C4-2B (cell line): ENCODE data around the gene LRRC73.
"Not testable (repeated sequence)": the region's sequence is repeated elsewhere in the genome, so short reads cannot be mapped to it uniquely, and the experiment has no call there.

ENCODE experiments used
- H3K27ac ChIP-seq: fragments of 450-650 bp; 2 replicates; pipeline ENCODE4 v1.5.1; 2017
- ZFX ChIP-seq: fragments of 450-650 bp; IDR thresholded peaks from 2 replicates; pipeline ENCODE4 v1.6.1; 2017
- TF ChIP-seq, protein P1 (sequence below): fragments of 450-650 bp; conservative IDR thresholded peaks from 2 replicates; pipeline ENCODE4 v1.5.1; 2017; ENCODE audit warnings: mild to moderate bottlenecking

The LRRC73 gene

DNA sequence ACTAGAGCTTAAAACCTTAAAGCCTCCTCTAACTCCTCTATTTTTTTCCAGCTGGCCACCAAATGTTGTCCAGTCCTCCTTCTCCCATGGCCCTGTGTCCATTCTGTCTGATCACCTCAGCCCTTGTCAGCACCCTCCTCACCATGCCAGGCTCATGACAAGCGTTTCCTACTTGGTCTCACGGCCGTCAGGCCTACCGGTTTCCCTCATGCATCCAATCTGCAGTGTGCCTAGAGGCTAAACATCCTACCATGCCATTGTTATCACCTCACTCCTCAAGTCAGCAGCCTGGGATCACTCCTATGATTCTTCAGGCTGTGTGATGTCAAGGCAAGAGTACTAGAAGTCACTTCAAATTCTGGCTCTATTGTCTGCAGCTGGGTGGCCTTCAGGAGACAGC, 42.4 kb downstream of the LRRC73 start:
- no peak for TF ChIP-seq ZFX
- TF ChIP-seq, protein P1, sequence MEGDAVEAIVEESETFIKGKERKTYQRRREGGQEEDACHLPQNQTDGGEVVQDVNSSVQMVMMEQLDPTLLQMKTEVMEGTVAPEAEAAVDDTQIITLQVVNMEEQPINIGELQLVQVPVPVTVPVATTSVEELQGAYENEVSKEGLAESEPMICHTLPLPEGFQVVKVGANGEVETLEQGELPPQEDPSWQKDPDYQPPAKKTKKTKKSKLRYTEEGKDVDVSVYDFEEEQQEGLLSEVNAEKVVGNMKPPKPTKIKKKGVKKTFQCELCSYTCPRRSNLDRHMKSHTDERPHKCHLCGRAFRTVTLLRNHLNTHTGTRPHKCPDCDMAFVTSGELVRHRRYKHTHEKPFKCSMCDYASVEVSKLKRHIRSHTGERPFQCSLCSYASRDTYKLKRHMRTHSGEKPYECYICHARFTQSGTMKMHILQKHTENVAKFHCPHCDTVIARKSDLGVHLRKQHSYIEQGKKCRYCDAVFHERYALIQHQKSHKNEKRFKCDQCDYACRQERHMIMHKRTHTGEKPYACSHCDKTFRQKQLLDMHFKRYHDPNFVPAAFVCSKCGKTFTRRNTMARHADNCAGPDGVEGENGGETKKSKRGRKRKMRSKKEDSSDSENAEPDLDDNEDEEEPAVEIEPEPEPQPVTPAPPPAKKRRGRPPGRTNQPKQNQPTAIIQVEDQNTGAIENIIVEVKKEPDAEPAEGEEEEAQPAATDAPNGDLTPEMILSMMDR = no peak
- no peak overlapping the region for H3K27ac ChIP-seq

DNA sequence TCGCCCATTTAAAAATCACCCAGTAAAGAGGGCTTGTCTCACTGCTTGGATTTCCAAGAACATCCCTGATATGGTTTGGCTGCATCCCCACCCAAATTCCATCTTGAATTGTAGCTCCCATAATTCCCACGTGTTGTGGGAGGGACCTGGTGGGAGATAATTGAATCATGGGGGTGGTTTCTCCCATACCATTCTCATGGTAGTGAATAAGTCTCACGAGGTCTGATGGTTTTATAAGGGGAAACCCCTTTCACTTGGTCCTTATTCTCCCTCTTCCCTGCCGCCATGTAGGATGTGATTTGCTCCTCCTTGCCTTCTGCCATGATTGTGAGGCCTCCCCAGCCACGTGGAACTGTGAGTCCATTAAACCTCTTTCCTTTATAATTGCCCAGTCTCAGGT, 42.9 kb downstream of the LRRC73 start:
- H3K27ac ChIP-seq = not testable (repeated sequence)

DNA sequence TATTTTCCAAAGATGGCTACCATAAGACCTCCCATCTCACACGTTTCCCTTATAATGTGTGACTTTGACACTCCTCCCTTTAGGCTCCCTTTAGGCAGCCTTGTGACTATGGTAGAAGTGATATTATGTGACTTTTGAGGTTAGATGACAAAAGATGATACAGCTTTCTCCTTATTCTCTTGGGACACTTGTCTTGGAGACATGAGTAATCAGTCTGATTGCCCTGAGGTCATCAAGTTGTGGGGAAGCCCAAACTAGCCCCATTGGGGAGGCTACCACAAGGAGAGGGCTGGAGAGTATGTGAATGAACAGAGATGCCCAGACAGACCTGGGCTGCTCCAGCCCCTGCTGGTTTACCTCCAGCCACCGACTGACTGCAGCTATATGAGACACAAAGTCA, 44.2 kb downstream of the LRRC73 start:
- no peak for TF ChIP-seq ZFX
- H3K27ac ChIP-seq = no peak overlapping the region

DNA sequence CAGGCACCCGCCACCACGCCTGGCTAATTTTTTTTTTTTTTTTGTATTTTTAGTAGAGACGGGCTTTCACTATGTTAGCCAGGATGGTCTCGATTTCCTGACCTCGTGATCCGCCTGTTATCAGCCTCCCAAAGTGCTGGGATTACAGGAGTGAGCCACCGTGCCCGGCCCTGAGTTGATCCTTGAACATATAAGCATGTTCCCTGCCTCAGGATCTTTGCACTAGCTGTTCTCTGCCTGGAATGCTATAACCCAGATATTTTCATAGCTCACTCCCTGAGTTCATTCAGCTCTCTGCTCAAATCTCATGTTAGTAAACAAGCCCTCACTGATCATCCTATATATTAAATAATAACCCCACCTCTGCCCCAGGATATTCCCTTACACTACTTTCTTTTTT, 45.8 kb downstream of the LRRC73 start:
- TF ChIP-seq, protein P1 = no peak
- TF ChIP-seq ZFX = no peak
- no peak overlapping the region for H3K27ac ChIP-seq

DNA sequence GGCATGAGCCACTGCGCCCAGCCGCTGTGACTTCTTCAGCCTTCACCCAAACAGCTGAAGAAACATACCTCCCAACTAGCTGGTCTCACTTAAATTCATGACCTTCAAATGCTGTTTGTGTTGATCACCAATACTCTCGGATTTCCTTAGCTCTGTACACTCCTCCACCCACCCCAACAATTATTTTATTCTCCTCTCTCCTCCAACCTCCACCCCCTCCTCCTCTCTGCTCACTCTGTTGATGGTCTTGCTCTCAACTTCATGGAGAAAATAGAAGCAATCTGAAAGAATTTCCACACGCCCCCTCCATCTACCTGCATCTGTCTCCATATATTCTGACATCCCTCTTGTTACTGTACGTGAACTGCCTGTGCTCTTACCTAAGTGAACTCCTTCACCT, 48.2 kb downstream of the LRRC73 start:
- H3K27ac ChIP-seq = no peak overlapping the region
- TF ChIP-seq, protein P1 = no peak
- TF ChIP-seq ZFX = no peak

DNA sequence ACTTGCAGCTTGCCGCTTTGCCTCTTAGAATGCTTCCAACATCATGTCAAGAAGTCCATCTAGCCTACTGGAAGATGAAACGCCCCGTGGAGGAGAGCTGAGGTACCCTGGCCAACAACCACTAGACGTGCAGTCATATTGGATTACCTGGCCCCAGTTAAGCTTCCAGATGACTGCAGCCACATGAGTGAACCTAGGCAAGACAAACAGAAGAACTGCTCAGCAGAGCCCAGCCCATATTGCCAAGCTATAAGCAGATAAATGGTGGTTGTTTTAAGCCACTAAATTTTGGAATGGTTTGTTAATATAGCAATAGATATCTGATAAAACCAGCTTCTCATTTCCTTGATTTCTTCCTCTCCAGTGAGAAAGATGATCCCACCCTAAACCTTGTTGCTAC, 50.1 kb downstream of the LRRC73 start:
- H3K27ac ChIP-seq = no peak overlapping the region
- TF ChIP-seq, protein P1 = no peak
- no peak for TF ChIP-seq ZFX

DNA sequence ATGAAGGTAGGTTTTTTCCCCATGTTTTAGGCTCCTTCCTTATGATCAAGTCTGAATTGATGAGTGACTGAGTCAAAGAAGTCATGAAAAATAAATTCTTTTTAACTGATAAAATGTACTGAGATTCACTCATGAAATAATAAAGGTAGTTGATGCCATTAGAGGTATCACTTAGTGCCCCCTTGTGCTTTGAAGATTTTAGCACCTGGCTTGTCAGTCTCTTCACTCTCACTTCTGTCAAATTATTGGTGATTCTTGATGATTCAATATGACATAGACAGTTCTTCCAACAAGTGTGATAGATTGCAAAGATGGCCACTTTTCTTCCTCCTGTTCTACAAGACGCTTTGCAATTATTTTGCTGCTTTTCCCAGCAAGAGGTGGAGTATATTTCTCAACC, 50.6 kb downstream of the LRRC73 start:
- no peak for TF ChIP-seq ZFX
- TF ChIP-seq, protein P1 = no peak
- H3K27ac ChIP-seq = no peak overlapping the region

DNA sequence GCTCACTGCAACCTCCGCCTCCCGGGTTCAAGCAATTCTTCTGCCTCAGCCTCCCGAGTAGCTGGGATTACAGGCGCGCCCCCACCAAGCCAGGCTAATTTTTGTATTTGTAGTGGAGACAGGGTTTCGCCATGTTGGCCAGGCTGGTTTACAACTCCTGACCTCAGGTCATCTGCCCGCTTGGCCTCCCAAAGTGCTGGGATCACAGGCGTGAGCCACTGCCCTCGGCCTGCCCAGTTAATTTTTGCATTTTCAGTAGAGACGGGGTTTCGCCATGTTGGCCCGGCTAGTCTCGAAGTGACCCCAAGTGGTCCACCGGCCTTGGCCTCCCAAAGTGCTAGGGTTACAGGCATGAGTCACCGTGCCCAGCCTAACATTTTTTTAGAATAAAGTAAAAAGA, 52.0 kb downstream of the LRRC73 start:
- not testable (repeated sequence) for H3K27ac ChIP-seq

DNA sequence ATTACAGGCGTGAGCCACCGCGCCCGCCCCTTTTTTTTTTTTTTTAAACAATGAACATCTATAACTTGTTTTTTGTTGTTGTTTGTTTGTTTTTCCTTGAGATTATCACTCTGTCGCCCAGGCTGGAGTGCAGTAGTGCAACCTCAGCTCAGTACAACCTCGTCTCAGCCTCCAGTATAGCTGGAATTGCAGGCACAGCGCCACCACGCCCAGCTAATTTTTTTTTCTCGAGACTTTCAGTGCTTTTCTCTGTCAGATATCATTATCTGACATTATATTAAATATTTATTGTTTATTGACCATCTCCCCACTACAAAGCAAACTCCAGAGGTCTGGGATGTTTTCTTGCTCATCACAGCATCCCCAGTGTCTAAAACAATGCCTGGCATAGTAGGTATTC, 52.5 kb downstream of the LRRC73 start:
- H3K27ac ChIP-seq = no peak overlapping the region
- TF ChIP-seq, protein P1 = peak; percentile 39
- TF ChIP-seq ZFX = no peak
